HepG2 (cell line): ENCODE data around the gene SOAT2. TPM values are rescaled to one million over a fixed set of nuclear protein-coding genes. Genes with fewer than 3 reads are reported as not detected.

Experiments
- ATAC-seq: fragments of 200-7000 bp; cut with Tn5 transposase; 3 replicates; pipeline ENCODE4 v1.9.1; 2020; ENCODE audit warnings: mild to moderate bottlenecking, moderate library complexity
- BruUV-seq: library from RNA; stranded (reverse); fragments of 400-500 nt; replicated peaks from 2 replicates; lab custom pipeline; 2021; lab: Mats Ljungman, UMichigan
- CTCF ChIA-PET: fragments of 300-600 bp; formaldehyde crosslinking; extraction: SDS; loops from one replicate; lab custom pipeline; 2021; ENCODE audit warnings: low total read pairs, inconsistent platforms, low intra/inter-chr PET ratio; lab: Yijun Ruan, JAX
- POLR2A ChIA-PET: fragments of 350-600 bp; sonication (Branson Sonifier 250); formaldehyde crosslinking; loops from one replicate; lab custom pipeline; 2020; ENCODE audit warnings: antibody characterized with exemption, inconsistent platforms; lab: Yijun Ruan, JAX
- DNase-seq: peaks from one replicate; pipeline ENCODE4 v3.0.0-alpha.2; 2015; ENCODE audit warnings: low spot score
- FAIRE-seq: peaks from 3 replicates; lab custom pipeline; 2011; peaks lifted over from hg19 to GRCh38; lab: Jason Lieb, UNC
- H2AFZ ChIP-seq: one replicate; pipeline ENCODE4 v1.6.1; 2011; ENCODE audit warnings: low read length, inconsistent platforms
- H3K27ac ChIP-seq: fragments of 300-600 bp; 3 replicates; pipeline ENCODE4 v1.8.0; 2011; ENCODE audit warnings: mixed run types, mild to moderate bottlenecking, mixed read lengths, low read length, inconsistent platforms; ENCODE audit not compliant: insufficient read depth; ENCODE audit errors: extremely low read length
- H3K27me3 ChIP-seq, 2 experiments: fragments of 200-600 bp in 1 of 2; 2 replicates in 1 of 2; 3 replicates in 1 of 2; pipeline versions ENCODE4 v1.6.0 to v1.8.0; 2011; ENCODE audit warnings: low read length in 2 of 2, mild to moderate bottlenecking in 2 of 2, moderate library complexity in 2 of 2, inconsistent platforms in 1 of 2; ENCODE audit not compliant: insufficient read depth in 2 of 2, control insufficient read depth in 1 of 2
- H3K36me3 ChIP-seq, 2 experiments: fragments of 200-600 bp in 1 of 2; replicated peaks in 1 of 2; 2 replicates in 1 of 2; 3 replicates in 1 of 2; pipeline versions ENCODE4 v1.5.1 to v1.8.0; 2011; ENCODE audit warnings: low read length in 2 of 2, inconsistent platforms in 1 of 2; ENCODE audit not compliant: insufficient read depth in 2 of 2, control insufficient read depth in 1 of 2
- H3K4me1 ChIP-seq: 2 replicates; pipeline ENCODE4 v1.5.1; 2012; ENCODE audit warnings: low read length, inconsistent platforms; ENCODE audit not compliant: insufficient read depth
- H3K4me2 ChIP-seq: 2 replicates; pipeline ENCODE4 v1.6.0; 2011; ENCODE audit warnings: low read depth, low read length, inconsistent platforms
- H3K4me3 ChIP-seq, 3 experiments: fragments of 200-600 bp in 1 of 3; sonication (generic), shearing (Covaris generic) in 1 of 3; replicated peaks in 1 of 3; 2 replicates each; pipeline ENCODE4 v1.5.1; 2011 to 2016; ENCODE audit warnings: low read length in 3 of 3, inconsistent platforms in 2 of 3, low read depth in 2 of 3, mild to moderate bottlenecking in 2 of 3, control low read depth in 1 of 3, mixed read lengths in 1 of 3; ENCODE audit not compliant: insufficient read depth in 1 of 3
- H3K79me2 ChIP-seq: one replicate; pipeline ENCODE4 v1.6.1; 2011; ENCODE audit warnings: low read length, inconsistent platforms; ENCODE audit not compliant: insufficient read depth
- H3K9ac ChIP-seq: 2 replicates; pipeline ENCODE4 v1.6.0; 2011; ENCODE audit warnings: mild to moderate bottlenecking, low read depth, low read length, inconsistent platforms; ENCODE audit not compliant: insufficient read depth
- H3K9me3 ChIP-seq: 2 replicates; pipeline ENCODE4 v1.5.1; 2012; ENCODE audit warnings: mild to moderate bottlenecking, low read length
- H4K20me1 ChIP-seq: 2 replicates; pipeline ENCODE4 v1.6.0; 2011; ENCODE audit warnings: inconsistent platforms, mild to moderate bottlenecking, low read length, moderate library complexity; ENCODE audit not compliant: insufficient read depth
- CEBPZ ChIP-seq: IDR thresholded peaks from 2 replicates; pipeline ENCODE4 v1.6.1; 2012; ENCODE audit warnings: low read length, improper control_type of control experiment
- EP300 ChIP-seq, 3 experiments: sonication (generic) in 1 of 3; formaldehyde crosslinking in 1 of 3; IDR thresholded peaks; 2 replicates each; pipeline versions ENCODE4 v1.5.1 to v1.6.1; 2011 to 2020; ENCODE audit warnings: low read depth in 2 of 3, low read length in 2 of 3, borderline replicate concordance in 1 of 3, improper control_type of control experiment in 1 of 3, mild to moderate bottlenecking in 1 of 3, missing genetic modification reagents in 1 of 3, moderate library complexity in 1 of 3
- FIP1L1 ChIP-seq: fragments of 200-400 bp; formaldehyde crosslinking; IDR thresholded peaks from 2 replicates; pipeline ENCODE4 v1.6.1; 2018; ENCODE audit warnings: low read depth, mild to moderate bottlenecking, low read length, moderate library complexity, borderline replicate concordance; ENCODE audit not compliant: insufficient read depth
- ZNF232 ChIP-seq: sonication (generic); formaldehyde crosslinking; IDR thresholded peaks from 2 replicates; pipeline ENCODE4 v1.4.0; 2020; ENCODE audit warnings: missing genetic modification reagents, borderline replicate concordance
- ZNF30 ChIP-seq: sonication (generic); formaldehyde crosslinking; IDR thresholded peaks from 2 replicates; pipeline ENCODE4 v1.5.0; 2020; ENCODE audit warnings: mild to moderate bottlenecking, missing genetic modification reagents
- ZNF414 ChIP-seq: sonication (generic); formaldehyde crosslinking; IDR thresholded peaks from 2 replicates; pipeline ENCODE4 v1.5.0; 2020; ENCODE audit warnings: missing genetic modification reagents
- ZNF441 ChIP-seq: sonication (generic); formaldehyde crosslinking; IDR thresholded peaks from 2 replicates; pipeline ENCODE4 v1.7.0; 2021; ENCODE audit warnings: missing genetic modification reagents, borderline replicate concordance
- WGBS: methylation state at CpG from one replicate; pipeline ENCODE4 v1.1.6; 2017; ENCODE audit warnings: low lambda C conversion rate; 5-methylcytosine and 5-hydroxymethylcytosine counted together
- in situ Hi-C: cut with HindIII; loops from 2 replicates; pipeline ENCODE4 v1.10.0; 2017; ENCODE audit warnings: low pct_unique_long_range_greater_than_20kb; ENCODE audit not compliant: extremely low pct_ligation_motif_present
- intact Hi-C: fragments of 100-400 bp; cut with micrococcal nuclease; formaldehyde crosslinking; loops from one replicate; pipeline ENCODE4 v1.10.0; 2022; ENCODE audit not compliant: unreplicated experiment
- polyA plus RNA-seq, 8 experiments: library from polyadenylated mRNA; depleted of rRNA in 3 of 8; stranded (reverse) in 7 of 8; unstranded in 1 of 8; fragments of >200 nt; fragmentation: Illumina TruSeq in 4 of 8; extraction: Trizol in 4 of 8; gene quantifications; 2 replicates each; pipeline versions ENCODE4 v1.2.1 to v1.2.3, GENCODE V29; 2011 to 2016; ENCODE audit warnings: low read depth in 4 of 8, missing spikeins in 1 of 8, mixed read lengths in 1 of 8; ENCODE audit not compliant: insufficient read depth in 1 of 8
- total RNA-seq, 5 experiments: library from RNA; depleted of rRNA; stranded (reverse); fragments of >200 nt; fragmentation: Illumina TruSeq; extraction: Trizol; gene quantifications; 2 replicates each; pipeline ENCODE4 v1.2.3, GENCODE V29; 2016; ENCODE audit warnings: low read depth in 1 of 5

The SOAT2 gene
- total and polyA plus RNA-seq, 2 of the 13 experiments (the other 11 are each of a cell fraction or from before 2014, with no cell fraction given), result 14.9 to 108 TPM

- no peak for TF ChIP-seq EP300 (IDR thresholded peaks at IDR 0.05; ENCODE audit: low read depth in 2 of 2, low read length in 2 of 2)
- no peak for TF ChIP-seq EP300 (CRISPR knock-in tag; IDR thresholded peaks at IDR 0.05; ENCODE audit: borderline replicate concordance)
- no peak for TF ChIP-seq CEBPZ
- no peak for TF ChIP-seq ZNF414 (CRISPR knock-in tag)
- TF ChIP-seq FIP1L1, result no peak
- TF ChIP-seq ZNF232, result no peak
- TF ChIP-seq, all 625 proteins: peak for 0
Measured at GRCh38 chr12:53082637-53083175, 20.6 kb upstream of the SOAT2 start (continued).

- ATAC-seq, result no peak
- no peak overlapping the region for H3K27ac ChIP-seq
- H3K4me3 ChIP-seq, result no peak overlapping the region
- POLR2A ChIA-PET, result no interaction called here
- in situ Hi-C loops, result no loop called here
- H4K20me1 ChIP-seq, result no peaks in the 10 kb centered on the region
- FAIRE-seq, result no peak
- CTCF ChIA-PET, result no interaction called here
- no peak for TF ChIP-seq ZNF30 (CRISPR knock-in tag)
- TF ChIP-seq ZNF441, result no peak
- H3K36me3 ChIP-seq, result no peaks in the 10 kb centered on the region
- BruUV-seq, result no TSS peak
- H3K4me2 ChIP-seq, result no peak overlapping the region
- H2AFZ ChIP-seq, result no peak overlapping the region
- no peak for DNase-seq
- H3K9me3 ChIP-seq, result no peaks in the 10 kb centered on the region
- H3K9ac ChIP-seq, result no peak overlapping the region
- intact Hi-C loops, result no loop called here
- 84% methylated on average over 3 of the region's 3 CpGs for WGBS
- no peaks in the 10 kb centered on the region for H3K4me1 ChIP-seq
- H3K27me3 ChIP-seq, result peaks cover 0 to under 1% of the 10 kb centered on the region in 2 experiments; a peak in 1 of 5 replicates
- no peaks in the 10 kb centered on the region for H3K79me2 ChIP-seq
Measured at GRCh38 chr12:53086361-53086760, 16.9 kb upstream of the SOAT2 start.
